Measurements from ENCODE around the gene NCKAP5.

DNA sequence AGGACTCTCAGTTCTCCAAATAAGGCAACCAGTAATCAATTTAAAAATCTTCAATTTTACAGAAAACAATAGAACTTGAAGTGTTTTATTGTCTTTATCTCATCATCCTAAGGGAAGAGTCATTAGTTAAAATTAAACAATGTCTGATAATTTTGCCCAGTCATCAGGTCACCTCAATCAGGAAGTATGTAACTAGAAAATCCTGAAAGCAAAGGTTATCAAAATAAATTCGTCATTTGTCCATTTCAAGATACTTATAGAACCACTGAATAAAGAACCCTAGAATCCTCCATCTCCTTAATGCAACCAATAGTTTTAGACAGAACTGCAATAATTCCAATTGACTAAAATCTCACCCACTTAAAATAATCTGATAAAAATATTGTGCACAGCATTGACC lies 115.2 kb downstream of the NCKAP5 start:
- no peak for TF ChIP-seq SUZ12 (IDR thresholded peaks at IDR 0.05)
- no peak for TF ChIP-seq TARDBP (IDR thresholded peaks at IDR 0.05)
- no peak for TF ChIP-seq ARNT (IDR thresholded peaks at IDR 0.05)
- no peak for TF ChIP-seq CTBP1 (IDR thresholded peaks at IDR 0.05; ENCODE audit: borderline replicate concordance)

All from HEK293T (cell line).